Ammon's horn (tissue), 1 donor: ENCODE results near the gene TMEM95.
"Not testable (repeated sequence)": the region's sequence is repeated elsewhere in the genome, so short reads cannot be mapped to it uniquely, and the experiment has no call there.

Experiments
- DNase-seq: peaks from one replicate; pipeline ENCODE4 v3.0.0-alpha.2; 2016; ENCODE audit warnings: low spot score

Gene TMEM95

DNA sequence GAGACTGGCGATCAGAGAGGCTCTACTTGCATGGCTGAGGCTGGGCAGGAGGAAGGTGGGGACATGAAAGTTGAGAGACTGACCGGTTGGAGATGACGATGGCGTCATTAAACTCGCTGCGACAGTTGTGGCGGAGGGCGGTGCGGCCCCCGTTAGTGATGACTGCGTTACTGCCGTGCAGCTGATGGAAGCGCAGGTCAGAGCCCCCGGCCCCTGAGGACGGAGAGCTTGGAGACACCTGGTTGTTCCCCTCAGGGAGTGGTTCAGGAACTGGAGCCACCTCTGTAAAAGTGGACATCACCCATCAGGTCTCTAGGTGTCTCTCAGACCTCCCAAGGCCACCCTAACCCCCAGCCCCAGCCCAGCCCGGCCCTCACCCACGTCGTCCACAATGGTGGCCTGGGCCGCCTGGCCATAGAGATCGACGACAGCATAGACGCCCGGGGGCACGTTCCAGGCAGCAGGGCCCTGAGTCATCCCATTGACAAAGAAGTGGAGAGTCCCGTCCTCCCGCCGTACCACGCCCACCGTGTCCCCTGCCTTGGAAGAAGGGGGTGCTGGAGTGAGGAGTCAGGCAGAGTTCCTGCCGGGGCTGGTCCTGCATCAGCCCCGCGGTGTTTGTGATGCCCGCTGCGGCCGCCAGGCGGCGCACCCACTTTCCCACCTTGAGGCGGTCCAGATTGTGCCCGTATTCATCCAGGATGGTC is 31.1 kb upstream of the TMEM95 start:
- DNase-seq: no peak

DNA sequence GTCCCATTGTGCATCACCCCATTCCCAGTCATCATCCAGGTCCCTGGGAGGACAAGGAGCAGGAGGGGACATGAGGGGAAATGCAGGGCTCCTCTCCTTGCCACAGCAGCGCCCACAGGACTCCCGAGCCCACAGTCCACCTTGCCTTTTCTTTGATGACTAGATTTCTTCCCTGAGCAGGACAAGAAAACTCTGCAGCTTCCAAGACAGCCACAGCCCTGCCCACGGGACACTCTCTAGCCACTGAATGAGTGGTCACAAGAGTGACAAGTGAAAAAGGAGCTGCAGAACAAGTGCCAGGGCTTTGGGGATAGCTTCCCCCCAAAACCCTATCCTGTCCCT is 30.5 kb upstream of the TMEM95 start:
- no peak for DNase-seq

DNA sequence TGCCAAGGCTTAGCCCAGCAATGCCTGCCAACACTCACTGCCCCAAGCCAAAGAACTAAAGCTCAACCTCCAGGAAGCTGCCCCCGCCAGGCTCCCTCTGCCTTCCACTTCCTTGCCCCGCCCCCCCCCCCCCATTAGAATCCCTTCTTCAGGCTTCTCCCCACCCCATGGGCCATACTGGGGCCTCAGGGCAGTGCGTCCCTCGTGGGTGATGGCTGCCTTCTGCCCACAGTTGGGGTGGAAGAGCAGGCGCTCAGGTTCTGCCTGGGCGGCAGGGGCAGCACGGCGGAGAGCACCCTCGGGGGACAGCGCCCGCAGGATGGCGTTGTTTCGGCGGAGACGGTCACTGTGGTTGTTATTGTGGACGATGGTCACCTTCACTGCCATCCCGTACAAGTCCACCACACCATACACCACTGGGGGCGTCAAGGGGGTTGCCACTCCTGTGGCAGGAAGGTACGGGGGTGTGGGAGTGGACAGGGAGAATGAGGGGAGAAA is 29.9 kb upstream of the TMEM95 start:
- no peak for DNase-seq

DNA sequence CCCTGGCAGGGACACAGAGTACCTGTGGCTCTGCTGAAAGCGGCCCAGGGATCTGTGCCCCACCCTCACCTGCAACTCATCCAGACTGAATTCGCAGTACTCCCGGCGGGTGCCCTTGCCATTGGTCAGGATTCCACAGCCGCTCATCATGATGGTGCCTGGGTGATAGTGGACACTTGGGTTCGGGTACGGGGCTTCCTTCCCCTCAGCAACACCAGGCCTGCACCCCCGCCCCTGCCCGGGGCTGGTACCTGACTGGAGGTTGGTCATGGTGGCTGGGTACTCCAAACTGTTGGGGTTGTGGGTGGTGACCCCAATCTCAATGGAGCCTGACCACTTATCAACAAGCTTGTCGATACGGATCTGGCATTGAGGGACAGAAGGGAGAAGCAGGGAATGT is 28.8 kb upstream of the TMEM95 start:
- no peak for DNase-seq

DNA sequence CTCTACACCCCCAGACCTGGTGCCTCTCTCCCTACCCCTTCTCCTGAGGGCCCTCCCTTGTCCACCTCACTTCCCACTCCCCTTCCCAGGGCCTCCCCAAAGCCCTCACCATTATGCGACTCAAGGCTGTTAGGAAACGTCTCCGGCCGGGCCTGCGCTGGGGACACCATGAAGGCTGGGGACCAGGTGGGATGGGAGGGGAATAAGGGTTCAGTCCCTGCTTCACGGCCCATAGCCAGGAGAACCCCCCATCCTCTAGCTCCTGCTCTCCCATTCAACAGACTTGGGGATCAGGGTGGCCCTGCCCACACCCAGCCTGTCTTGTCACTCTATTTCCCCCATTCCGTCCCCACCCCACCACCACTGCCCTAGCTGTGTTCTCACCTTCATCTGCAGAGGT is 27.9 kb upstream of the TMEM95 start:
- no peak for DNase-seq

DNA sequence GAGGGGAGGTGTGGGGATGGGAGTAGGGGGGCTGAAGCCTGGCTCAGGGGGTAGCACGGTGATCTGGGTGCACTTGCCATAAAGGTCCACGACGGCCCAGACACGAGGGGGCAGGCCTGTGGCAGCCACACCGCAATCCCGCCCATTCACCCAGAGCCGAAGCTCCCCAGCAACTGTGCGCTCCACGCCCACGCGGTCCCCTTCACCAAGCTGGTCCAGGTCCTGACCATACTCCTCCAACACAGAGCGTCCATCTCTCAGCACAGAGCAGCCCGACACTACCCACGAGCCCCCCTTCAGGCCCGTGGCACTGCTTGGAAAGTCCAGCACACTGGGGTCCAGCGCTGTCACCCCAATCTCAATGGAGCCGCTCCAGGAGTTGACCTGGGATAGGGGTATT is 27.5 kb upstream of the TMEM95 start:
- no peak for DNase-seq

DNA sequence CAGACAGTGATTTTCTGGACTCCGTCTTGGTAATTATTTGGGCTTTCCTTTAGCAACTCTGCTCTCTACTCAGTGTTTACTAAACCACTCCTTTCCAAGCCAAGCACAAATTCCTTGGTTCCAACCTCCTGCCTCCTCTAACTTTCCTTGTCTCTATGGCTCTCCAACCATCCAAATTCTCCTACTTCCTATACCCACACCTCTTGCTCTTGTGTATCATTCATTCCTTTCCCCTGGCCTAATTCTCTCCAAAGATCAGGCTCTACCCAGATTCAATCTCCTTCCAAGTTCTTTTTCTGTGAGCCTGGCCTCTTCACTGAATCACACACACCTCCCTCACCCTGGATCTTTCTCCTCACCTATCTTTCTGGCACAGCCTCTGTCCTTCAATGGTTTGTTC is 26.9 kb upstream of the TMEM95 start:
- DNase-seq: no peak

DNA sequence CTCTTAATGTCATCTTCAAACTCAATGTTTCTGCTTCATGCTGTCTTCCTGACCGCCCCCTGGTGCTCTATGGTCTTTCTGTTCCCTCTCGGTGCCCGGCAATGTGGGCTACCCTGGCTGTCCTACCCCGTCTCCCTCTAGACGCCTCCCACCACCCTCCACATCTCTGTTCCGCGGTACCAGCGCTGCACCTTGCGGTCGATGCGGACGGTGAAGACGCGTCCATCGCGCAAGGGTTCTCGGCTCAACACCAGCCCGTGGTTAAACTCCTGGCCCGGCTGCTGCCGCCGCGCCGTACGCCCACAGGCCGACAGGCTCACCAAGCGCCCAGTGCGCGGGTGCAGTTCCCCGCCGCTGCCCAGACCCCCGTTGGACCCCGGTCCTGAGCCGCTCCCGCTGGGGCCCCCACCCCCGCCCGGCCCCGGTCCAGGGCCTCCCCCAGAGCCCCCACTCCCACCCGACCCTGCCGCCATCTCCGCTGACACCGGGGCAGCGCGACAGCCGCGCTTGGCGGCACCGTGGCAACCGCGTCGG is 26.0 kb upstream of the TMEM95 start, which contains the start of gene NEURL4:
TSS of gene NEURL4 (minus strand) at position 496 of the 534 bp plus-strand sequence. CDS start at position 473, 23 bp downstream.
- DNase-seq: no peak

DNA sequence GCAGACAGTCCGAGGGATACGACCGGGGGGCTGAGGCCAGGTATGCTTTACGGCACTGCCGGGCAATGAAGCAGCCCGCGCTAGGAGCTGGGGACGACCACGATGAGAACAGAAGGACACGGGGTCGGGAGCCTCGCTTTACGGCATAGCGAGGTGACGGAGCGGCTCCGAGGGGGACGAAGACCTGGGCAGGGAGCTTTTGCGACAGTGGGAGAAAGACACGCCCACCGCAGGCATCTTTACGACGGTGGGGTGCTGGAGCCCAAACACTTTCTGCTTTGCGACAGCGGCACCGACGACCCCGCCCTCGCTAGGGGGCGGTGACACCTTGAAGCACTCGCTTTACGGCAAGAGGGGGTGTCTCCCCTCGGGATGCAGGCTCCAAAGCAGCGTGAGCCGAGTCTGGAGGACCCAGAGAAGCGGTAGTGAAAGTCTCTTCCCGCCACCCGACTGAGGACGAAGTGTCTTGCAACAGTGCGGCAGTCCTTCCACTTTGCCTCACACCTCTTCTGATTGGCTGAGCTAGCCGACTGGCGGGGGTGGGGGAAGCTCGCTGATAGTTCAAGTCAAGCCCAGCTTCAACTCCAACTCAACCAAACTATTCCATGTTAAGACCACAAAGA is 25.5 kb upstream of the TMEM95 start:
- DNase-seq: peak; percentile 98

DNA sequence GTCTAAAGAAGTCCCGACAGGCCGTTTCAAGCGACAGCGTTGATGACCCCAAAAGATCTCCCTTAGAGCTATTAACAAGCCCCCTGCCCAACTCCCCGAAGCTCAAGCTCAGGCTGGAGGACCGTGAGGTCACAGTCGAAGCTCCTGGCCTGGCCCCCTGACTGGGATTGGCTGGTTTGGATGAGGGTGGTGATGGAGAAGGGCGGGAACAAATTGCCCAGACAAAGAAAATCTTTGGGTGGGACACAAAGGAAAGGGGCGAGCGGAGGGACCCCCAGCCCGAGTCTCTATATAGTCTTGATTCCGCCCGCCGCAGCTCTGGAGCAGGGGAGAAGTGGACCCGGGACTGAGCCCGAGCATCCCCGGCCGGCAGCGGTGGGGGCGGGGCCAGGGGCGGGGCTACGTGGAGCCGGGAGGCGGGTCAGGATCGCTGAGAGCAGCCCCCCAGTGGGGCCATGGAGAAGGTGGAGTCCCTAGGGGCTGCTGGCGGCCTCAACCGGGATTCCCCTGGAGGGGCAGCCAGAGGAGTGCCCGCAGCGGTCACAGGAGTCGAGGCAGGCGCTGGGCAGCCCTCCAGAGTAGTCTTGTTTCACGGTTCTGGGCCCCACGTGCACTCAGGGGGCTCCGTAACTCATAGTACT is 24.8 kb upstream of the TMEM95 start:
- peak; percentile 83 for DNase-seq

DNA sequence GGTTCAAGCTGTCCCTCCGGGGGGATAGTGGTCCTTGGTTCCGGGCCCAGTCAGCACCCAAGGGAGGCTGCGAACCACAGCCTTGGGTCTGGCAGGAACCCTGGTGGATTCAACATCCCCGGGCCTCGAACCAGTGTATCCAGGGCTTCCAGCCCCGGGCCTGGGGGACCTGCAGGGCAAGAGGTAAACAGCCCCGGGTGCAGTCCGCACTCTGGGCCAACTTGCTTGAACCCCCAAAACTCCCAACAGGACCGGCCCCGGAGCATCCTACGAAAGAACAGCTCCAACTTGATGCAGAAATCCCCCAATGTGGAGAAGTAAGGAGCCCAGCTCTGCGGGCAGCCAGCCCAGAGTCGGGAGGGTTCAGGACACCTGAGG is 24.3 kb upstream of the TMEM95 start:
- DNase-seq: no peak

DNA sequence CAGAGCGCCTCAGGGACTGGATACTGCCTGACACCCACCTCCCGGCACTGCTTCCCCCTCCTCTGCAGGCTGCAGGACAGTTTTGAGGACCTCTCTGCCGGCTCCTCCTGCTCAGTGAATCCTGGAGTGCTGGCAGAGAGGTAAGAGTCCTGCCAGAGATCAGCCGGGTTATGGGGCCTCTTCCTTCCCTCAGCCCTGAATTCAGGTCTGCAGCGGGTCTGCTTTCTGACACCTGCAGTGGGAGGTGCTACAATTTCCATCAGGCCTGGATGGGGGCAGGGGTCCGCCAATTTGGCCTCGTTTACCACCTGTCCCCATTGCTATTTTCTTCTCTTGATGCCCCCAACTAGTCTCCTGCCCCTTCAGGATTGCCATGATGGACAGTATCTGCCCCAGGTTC is 22.8 kb upstream of the TMEM95 start:
- DNase-seq: no peak

DNA sequence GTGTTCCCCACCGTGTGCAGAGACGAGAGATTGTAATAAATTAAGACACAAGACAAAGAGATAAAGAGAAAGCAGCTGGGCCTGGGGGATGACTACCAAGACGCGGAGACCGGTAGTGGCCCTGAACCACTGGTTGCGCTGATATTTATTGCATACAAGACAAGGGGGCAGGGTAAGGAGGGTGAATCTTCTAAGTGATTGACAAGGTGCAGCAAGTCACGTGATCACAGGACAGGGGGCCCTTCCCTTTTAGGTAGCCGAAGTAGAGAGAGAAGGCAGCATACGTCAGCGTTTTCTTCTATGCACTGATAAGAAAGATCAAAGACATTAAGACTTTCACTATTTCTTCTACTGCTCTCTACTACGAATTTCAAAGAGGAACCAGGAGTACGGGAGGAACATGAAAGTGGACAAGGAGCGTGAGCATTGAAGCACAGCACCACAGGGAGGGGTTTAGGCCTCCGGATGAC is 22.3 kb upstream of the TMEM95 start:
- not testable (repeated sequence) for DNase-seq

DNA sequence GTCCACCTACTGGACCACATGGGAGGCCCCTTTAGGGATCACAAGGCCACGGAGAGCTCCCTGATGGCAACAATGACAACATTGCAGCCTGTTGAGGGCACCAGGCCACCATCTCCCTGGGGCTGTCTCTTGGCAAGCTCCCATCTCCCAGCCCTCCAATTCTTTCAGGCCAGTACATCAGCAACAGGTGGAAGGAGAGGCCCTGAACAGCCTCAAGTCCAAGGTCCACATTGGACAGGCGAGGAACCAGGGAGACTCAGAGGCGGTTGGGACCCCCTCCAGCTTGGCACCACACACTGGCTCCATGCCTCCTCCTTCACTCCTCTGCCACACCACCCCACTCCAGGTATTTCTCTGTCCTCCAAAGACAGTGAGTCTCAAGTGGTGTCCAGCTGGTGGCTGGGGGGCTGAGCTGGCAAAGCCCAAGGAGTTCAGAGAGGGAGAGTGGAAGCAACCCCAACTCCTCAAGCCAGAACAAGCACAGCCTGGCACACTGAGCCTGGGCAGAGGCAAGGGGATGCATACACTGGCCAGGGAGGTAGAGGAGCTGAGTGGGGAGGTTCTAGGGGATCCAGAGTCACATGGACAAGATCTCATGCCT is 19.9 kb upstream of the TMEM95 start:
- no peak for DNase-seq

DNA sequence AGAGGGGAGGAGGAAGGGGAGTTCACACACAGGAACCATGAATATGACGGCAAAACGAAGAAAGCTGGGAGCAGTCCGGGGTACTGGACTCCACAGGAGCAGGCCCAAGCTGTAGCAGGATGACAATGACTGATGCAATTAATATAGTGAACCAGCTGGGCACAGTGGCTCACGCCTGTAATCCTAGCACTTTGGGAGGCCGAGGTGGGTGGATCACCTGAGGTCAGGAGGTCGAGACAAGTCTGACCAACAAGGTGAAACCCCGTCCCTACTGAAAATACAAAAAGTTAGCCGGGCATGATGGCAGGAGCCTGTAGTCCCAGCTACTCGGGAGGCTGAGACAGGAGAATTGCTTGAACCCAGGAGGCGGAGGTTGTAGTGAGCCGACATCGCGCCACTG is 19.2 kb upstream of the TMEM95 start:
- DNase-seq: not testable (repeated sequence)

DNA sequence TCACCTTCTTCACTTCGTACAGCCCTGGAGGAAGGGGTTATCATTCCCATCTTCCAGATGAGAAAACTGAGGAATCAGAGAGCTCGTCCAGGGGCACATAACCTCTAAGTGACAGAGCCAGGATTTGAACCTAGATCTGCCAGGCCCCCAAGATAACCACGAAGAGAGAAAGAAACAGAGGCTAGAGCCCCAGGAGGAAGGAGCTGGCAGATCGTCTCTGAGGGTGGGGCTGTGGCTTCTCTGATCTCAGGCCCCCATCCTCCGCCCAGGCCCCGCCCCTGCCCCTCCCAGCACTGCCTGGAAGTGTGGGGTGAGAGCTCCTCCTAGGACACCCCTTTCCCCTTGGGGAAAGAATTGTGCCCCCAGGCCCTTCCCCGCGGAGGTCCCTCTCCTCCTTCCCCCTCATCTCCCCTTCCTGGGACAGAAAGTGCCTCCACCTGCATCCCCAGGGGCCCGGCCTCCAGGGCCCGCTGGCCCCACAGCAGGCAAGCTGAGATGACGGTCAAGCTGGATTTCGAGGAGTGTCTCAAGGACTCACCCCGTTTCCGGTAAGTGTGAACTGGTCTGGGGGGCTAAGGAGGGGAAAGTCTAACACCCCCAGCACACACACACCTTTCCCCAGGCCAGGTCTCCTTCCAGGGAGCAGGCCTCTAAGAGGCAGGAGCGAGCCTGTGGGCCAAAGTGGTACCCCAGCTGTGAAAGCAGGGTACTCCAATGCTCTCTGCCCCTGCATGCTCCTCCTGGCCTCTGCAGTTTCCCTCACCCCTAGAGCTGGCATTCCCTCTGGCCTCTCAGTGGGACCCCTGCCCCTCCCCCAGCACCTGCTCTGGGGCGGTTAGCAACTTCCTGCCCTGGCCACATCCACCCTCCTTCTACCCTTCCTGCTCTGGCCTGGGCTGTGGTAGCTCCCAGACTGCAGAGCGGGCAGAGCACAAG is 18.4 kb upstream of the TMEM95 start, which contains the start of gene ACAP1:
TSS of gene ACAP1 (plus strand) at position 290 of the 936 bp plus-strand sequence. CDS start at position 496, 206 bp downstream.
- no peak for DNase-seq

DNA sequence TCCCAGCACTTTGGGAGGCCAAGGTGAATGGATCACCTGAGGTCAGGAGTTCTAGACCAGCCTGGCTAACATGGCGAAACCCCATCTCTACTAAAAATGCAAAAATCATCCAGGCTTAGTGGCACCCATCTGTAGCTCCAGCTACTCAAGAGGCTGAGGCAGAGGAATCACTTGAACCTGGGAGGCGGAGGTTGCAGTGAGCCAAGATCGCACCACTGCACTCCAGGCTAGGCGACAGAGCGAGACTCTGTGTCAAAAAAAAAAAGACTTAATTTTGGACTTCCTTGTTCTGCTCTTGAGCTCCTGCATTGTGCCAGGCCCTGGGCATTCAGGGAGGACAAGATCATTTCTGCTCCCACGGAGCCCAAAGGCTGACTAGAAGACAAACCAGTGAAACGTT is 17.4 kb upstream of the TMEM95 start:
- not testable (repeated sequence) for DNase-seq

DNA sequence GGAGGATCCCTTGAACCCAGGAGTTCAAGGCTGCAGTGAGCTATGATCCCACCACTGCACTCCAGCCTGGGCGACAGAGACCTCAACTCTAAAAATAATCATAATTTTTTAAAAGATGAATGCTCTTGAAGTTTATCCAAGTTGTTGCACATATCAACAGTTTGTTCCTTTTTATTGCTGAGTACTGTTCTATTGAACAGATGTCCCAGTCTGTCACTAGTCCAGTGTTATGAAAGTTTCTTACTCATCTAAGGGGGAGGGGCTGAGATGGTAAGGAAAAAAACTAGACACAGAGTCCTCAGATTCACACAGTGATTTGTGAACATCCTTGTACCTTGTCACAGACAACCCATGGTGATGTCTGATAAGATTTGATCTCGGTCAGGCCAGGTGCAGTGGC is 14.8 kb upstream of the TMEM95 start:
- peak; percentile 46 for DNase-seq

DNA sequence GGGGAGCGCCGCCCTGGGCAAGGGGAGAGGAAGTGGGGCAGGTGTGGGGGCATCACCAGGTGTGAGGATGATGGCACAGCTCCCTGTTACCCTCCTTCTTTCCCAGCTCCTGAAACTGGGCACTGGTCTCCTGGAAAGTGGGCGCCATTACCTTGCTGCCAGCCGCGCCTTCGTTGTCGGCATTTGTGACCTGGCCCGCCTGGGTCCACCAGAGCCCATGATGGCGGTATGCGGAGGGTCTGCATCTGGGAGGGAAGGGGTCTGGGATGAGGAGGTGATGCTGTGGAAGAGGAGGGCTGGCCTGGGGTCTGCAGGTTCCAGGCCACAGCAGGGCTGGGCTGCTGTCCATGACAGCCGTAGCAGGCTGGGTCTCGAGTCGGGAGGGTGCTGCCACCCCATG is 13.1 kb upstream of the TMEM95 start:
- no peak for DNase-seq

DNA sequence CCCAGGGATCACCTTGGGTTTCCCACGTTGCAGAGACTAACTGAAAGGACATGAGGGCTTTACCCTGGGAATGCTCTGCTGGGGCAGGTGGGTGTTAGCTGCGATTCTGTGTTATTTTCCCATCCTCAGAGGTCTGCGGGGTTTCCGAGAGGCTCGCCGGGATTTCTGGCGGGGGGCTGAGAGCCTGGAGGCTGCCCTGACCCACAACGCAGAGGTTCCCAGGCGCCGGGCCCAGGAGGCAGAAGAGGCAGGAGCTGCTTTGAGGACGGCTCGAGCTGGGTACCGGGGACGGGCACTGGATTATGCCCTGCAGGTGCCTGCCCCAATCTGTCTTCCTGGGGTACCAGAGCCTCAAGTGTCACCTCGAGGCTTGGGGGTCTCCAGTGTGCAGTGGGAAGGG is 11.7 kb upstream of the TMEM95 start:
- DNase-seq: no peak
